Pancreas (tissue), 10 donors: Measurements from ENCODE around the gene SCRN1. TPM values are rescaled to one million over a fixed set of nuclear protein-coding genes. Genes with fewer than 3 reads are reported as not detected.

Experiments used
- ATAC-seq, 4 donors: fragments of 200-7000 bp; cut with Tn5 transposase; one replicate each; pipeline versions ENCODE4 v1.8.0 to v1.9.1; 2020; ENCODE audit warnings: mild to moderate bottlenecking in 4 of 4, moderate library complexity in 4 of 4
- DNase-seq, 6 donors: peaks; one replicate each; pipeline ENCODE4 v3.0.0-alpha.2; 2020
- FAIRE-seq: peaks from 2 replicates; lab custom pipeline; 2012; peaks lifted over from hg19 to GRCh38; lab: Jason Lieb, UNC
- H3K27ac ChIP-seq, 4 donors: fragments of 200-600 bp; sonication (generic); 1 replicate in 3 of 4; 2 replicates in 1 of 4; pipeline versions ENCODE4 v1.5.0 to v1.8.0; 2020
- H3K27me3 ChIP-seq, 4 donors: fragments of 200-600 bp; one replicate each; pipeline ENCODE4 v1.8.0; 2021
- H3K36me3 ChIP-seq, 3 donors: fragments of 200-600 bp; sonication (generic) in 1 of 3; one replicate each; pipeline versions ENCODE4 v1.5.0 to v1.8.0; 2020 to 2021
- H3K4me1 ChIP-seq, 3 donors: fragments of 200-600 bp; one replicate each; pipeline ENCODE4 v1.8.0; 2021
- H3K4me3 ChIP-seq, 4 donors: fragments of 200-600 bp; sonication (generic) in 2 of 4; one replicate each; pipeline versions ENCODE4 v1.5.0 to v1.8.0; 2020 to 2021
- H3K9me3 ChIP-seq, 4 donors: fragments of 200-600 bp; one replicate each; pipeline ENCODE4 v1.8.0; 2021
- CTCF ChIP-seq, 4 donors: fragments of 200-600 bp; sonication (generic) in 3 of 4; IDR thresholded peaks; one replicate each; pipeline versions ENCODE4 v1.5.0 to v1.8.0; 2021; ENCODE audit warnings: antibody characterized with exemption in 4 of 4
- WGBS, 2 donors: extraction: QIAGEN DNeasy Blood & Tissue Kit; methylation state at CpG; one replicate each; pipeline ENCODE4 v1.1.7; 2013; 5-methylcytosine and 5-hydroxymethylcytosine counted together
- intact Hi-C, 3 donors: fragments of 100-400 bp; cut with DNase I; formaldehyde crosslinking; loops; one replicate each; pipeline versions ENCODE4 v1.11.1 to v1.14.2; 2022
- polyA plus RNA-seq, 2 donors: library from polyadenylated mRNA; stranded (reverse); fragments of 200-250 nt; gene quantifications; one replicate each; pipeline ENCODE4 v1.2.3, GENCODE V29; 2013
- total RNA-seq, 6 donors: library from RNA; stranded (reverse); fragmentation: NEBNext Ultra II Directional in 4 of 6; extraction: Animal tissue kit (Norgen Biotek cat#: 25700) in 4 of 6; gene quantifications; one replicate each; pipeline versions ENCODE4 v1.2.1 to v1.2.4, GENCODE V29; 2021 to 2023
- donor health status: healthy with polysubstance abuse.
- donor health status: DM: no; HTN: no; CAD: no; lungs with moderate emphysema.
- donor health status: DM: no; HTN: no; CAD: no.
- donor health status: control.
- donor health status: control.
- donor health status: Bipolar disorder and iron deficiency.
- donor health status: DM: yes; HTN: yes; CAD: no.
- donor health status: DM: no; HTN: no; CAD: no.
- donor health status: DM: no; HTN: no; CAD: no.
- donor health status: DM: yes; HTN: yes; CAD: no.

The SCRN1 gene
- total and polyA plus RNA-seq, 8 donors = 7.7 to 48.0 (median 32.3) TPM

- intact Hi-C loops = no loop called here
- FAIRE-seq = no peak
Observed at GRCh38 chr7:30022991-30023390, 33.4 kb upstream of the SCRN1 start.

GRCh38 chr7:30020535-30020934 is 30.9 kb upstream of the SCRN1 start:
- Histone ChIP-seq H3K36me3 (peaks cover 0 to 3% (median 0%) of the 10 kb centered on the region in 3 donors), H3K4me1 (peaks cover 3 to 7% (median 4%) of the 10 kb centered on the region in 3 donors), H3K27ac (no peak overlapping the region), H3K27me3 (no peaks in the 10 kb centered on the region), H3K4me3 (no peak overlapping the region), H3K9me3 (no peaks in the 10 kb centered on the region)
- WGBS, 2 donors = 22 to 32% methylated on average over 1 of the region's 1 CpG
- ATAC-seq (peak in 1 of 4 donors; percentile 52), DNase-seq (no peak), FAIRE-seq (peak; percentile 13)
- intact Hi-C loops = no loop called here
- TF ChIP-seq CTCF (IDR thresholded peaks at IDR 0.05) = no peak

More at GRCh38 chr7:30022991-30023390, 33.4 kb upstream of the SCRN1 start:
- DNase-seq (no peak), ATAC-seq (no peak)
- Histone ChIP-seq H3K36me3 (peaks cover 0 to 3% (median 0%) of the 10 kb centered on the region in 3 donors), H3K9me3 (no peaks in the 10 kb centered on the region), H3K4me3 (no peak overlapping the region), H3K4me1 (peaks cover 3 to 7% (median 4%) of the 10 kb centered on the region in 3 donors), H3K27me3 (no peaks in the 10 kb centered on the region), H3K27ac (no peak overlapping the region)
- TF ChIP-seq CTCF (IDR thresholded peaks at IDR 0.05) = no peak

GRCh38 chr7:30019960-30020359 is 30.4 kb upstream of the SCRN1 start:
- Histone ChIP-seq H3K27me3 (no peaks in the 10 kb centered on the region), H3K36me3 (peaks cover 0 to 3% (median 0%) of the 10 kb centered on the region in 3 donors), H3K4me3 (no peak overlapping the region), H3K9me3 (no peaks in the 10 kb centered on the region), H3K27ac (no peak overlapping the region), H3K4me1 (peaks cover 3 to 5% (median 4%) of the 10 kb centered on the region in 3 donors)
- 93 to 94% methylated on average over 1 of the region's 1 CpG for WGBS, 2 donors
- no peak for DNase-seq
- FAIRE-seq = no peak
- no peak for ATAC-seq
- TF ChIP-seq CTCF (IDR thresholded peaks at IDR 0.05) = no peak
- intact Hi-C loops = no loop called here

- no peak for DNase-seq
- no peak for FAIRE-seq
- no peak overlapping the region for H3K27ac ChIP-seq
- H3K36me3 ChIP-seq = peaks cover 0 to 3% (median 0%) of the 10 kb centered on the region in 3 donors
- TF ChIP-seq CTCF (IDR thresholded peaks at IDR 0.05) = no peak
- peaks cover 0 to 4% (median 3%) of the 10 kb centered on the region in 3 donors for H3K4me1 ChIP-seq
- intact Hi-C loops = no loop called here
- WGBS, 2 donors = 43 to 45% methylated on average over 1 of the region's 1 CpG
- no peak for ATAC-seq
- no peaks in the 10 kb centered on the region for H3K27me3 ChIP-seq
- no peaks in the 10 kb centered on the region for H3K9me3 ChIP-seq
- H3K4me3 ChIP-seq = no peak overlapping the region
Observed at GRCh38 chr7:30019387-30019786, 29.8 kb upstream of the SCRN1 start.

- H3K27me3 ChIP-seq = no peaks in the 10 kb centered on the region
- ATAC-seq (no peak), FAIRE-seq (no peak)
Observed at GRCh38 chr7:30018451-30018850, 28.9 kb upstream of the SCRN1 start.

More at GRCh38 chr7:30018451-30018850, 28.9 kb upstream of the SCRN1 start:
- no peak overlapping the region for H3K4me3 ChIP-seq
- H3K4me1 ChIP-seq = peaks cover 0 to 4% (median 0%) of the 10 kb centered on the region in 3 donors
- no peak for DNase-seq
- peaks cover 0 to 3% (median 0%) of the 10 kb centered on the region in 3 donors for H3K36me3 ChIP-seq
- intact Hi-C loops = no loop called here
- no peak overlapping the region for H3K27ac ChIP-seq
- H3K9me3 ChIP-seq = no peaks in the 10 kb centered on the region
- no peak for TF ChIP-seq CTCF (IDR thresholded peaks at IDR 0.05)
